IMR-90 (cell line): ENCODE results near the gene DMXL1. TPM values are rescaled to one million over a fixed set of nuclear protein-coding genes. Genes with fewer than 3 reads are reported as not detected.

ENCODE experiments used
- ATAC-seq: fragments of 200-7000 bp; cut with Tn5 transposase; 2 replicates; pipeline ENCODE4 v1.9.1; 2020; ENCODE audit warnings: low read depth, mild to moderate bottlenecking, moderate library complexity
- BruUV-seq: library from RNA; stranded (reverse); fragments of 400-500 nt; replicated peaks from 2 replicates; lab custom pipeline; 2021; lab: Mats Ljungman, UMichigan
- CTCF ChIA-PET: fragments of 300-600 bp; formaldehyde crosslinking; extraction: SDS; loops from one replicate; lab custom pipeline; 2021; ENCODE audit warnings: antibody characterized with exemption; lab: Yijun Ruan, JAX
- POLR2A ChIA-PET: fragments of 300-600 bp; sonication (Branson Sonifier 250); formaldehyde crosslinking; loops from one replicate; lab custom pipeline; 2022; ENCODE audit warnings: antibody characterized with exemption; ENCODE audit not compliant: unreplicated experiment; lab: Charles Lee
- DNase-seq: peaks from one replicate; pipeline ENCODE4 v3.0.0; 2013
- H2AFZ ChIP-seq: replicated peaks from 2 replicates; pipeline ENCODE3; 2013; ENCODE audit warnings: low read length, mild to moderate bottlenecking; ENCODE audit not compliant: poor library complexity
- H2AK5ac ChIP-seq: 2 replicates; pipeline ENCODE4 v1.6.1; 2013; ENCODE audit warnings: low read depth, low read length, inconsistent platforms
- H2AK9ac ChIP-seq: replicated peaks from 2 replicates; pipeline ENCODE3; 2013; ENCODE audit warnings: mild to moderate bottlenecking, low read depth, low read length, moderate library complexity; ENCODE audit not compliant: poor library complexity
- H2BK120ac ChIP-seq: 2 replicates; pipeline ENCODE4 v1.6.1; 2013; ENCODE audit warnings: low read depth, low read length, inconsistent platforms
- H2BK15ac ChIP-seq: 3 replicates; pipeline ENCODE4 v1.6.1; 2013; ENCODE audit warnings: low read depth, low read length, inconsistent platforms
- H2BK20ac ChIP-seq: 2 replicates; pipeline ENCODE4 v1.6.1; 2013; ENCODE audit warnings: low read depth, mild to moderate bottlenecking, inconsistent platforms, low read length, moderate library complexity
- H2BK5ac ChIP-seq: 2 replicates; pipeline ENCODE4 v1.6.1; 2013; ENCODE audit warnings: mild to moderate bottlenecking, low read depth, low read length, inconsistent platforms; ENCODE audit not compliant: poor library complexity, severe bottlenecking
- H3K14ac ChIP-seq: replicated peaks from 2 replicates; pipeline ENCODE4 v1.6.1; 2013; ENCODE audit warnings: low read depth, low read length, inconsistent platforms
- H3K18ac ChIP-seq: 2 replicates; pipeline ENCODE4 v1.6.1; 2013; ENCODE audit warnings: low read depth, low read length, control low read depth
- H3K23ac ChIP-seq: 2 replicates; pipeline ENCODE4 v1.6.1; 2013; ENCODE audit warnings: low read depth, low read length, inconsistent platforms
- H3K27ac ChIP-seq: 2 replicates; pipeline ENCODE4 v1.5.1; 2013; ENCODE audit warnings: mild to moderate bottlenecking, control low read depth, low read length; ENCODE audit not compliant: insufficient read depth
- H3K27me3 ChIP-seq: 2 replicates; pipeline ENCODE4 v1.6.1; 2013; ENCODE audit warnings: low read length; ENCODE audit not compliant: control insufficient read depth, insufficient read depth
- H3K36me3 ChIP-seq: 2 replicates; pipeline ENCODE4 v1.6.1; 2013; ENCODE audit warnings: low read length, mixed read lengths; ENCODE audit not compliant: control insufficient read depth, insufficient read depth
- H3K4ac ChIP-seq: 2 replicates; pipeline ENCODE4 v1.6.1; 2013; ENCODE audit warnings: low read depth, low read length, inconsistent platforms
- H3K4me1 ChIP-seq: 2 replicates; pipeline ENCODE4 v1.6.1; 2013; ENCODE audit warnings: low read length, mixed read lengths; ENCODE audit not compliant: control insufficient read depth, insufficient read depth
- H3K4me2 ChIP-seq: 2 replicates; pipeline ENCODE4 v1.6.1; 2013; ENCODE audit warnings: low read depth, mild to moderate bottlenecking, control low read depth, low read length, moderate library complexity
- H3K4me3 ChIP-seq: 2 replicates; pipeline ENCODE4 v1.5.1; 2013; ENCODE audit warnings: low read depth, mild to moderate bottlenecking, control low read depth, low read length, moderate library complexity; ENCODE audit not compliant: insufficient read depth
- H3K56ac ChIP-seq: 2 replicates; pipeline ENCODE4 v1.6.1; 2013; ENCODE audit warnings: low read length, inconsistent platforms; ENCODE audit not compliant: insufficient read depth; ENCODE audit errors: extremely low read depth
- H3K79me1 ChIP-seq, 2 experiments: 2 replicates each; pipeline ENCODE4 v1.6.1; 2013; ENCODE audit warnings: low read length in 2 of 2, inconsistent platforms in 1 of 2, low read depth in 1 of 2
- H3K9ac ChIP-seq: 2 replicates; pipeline ENCODE4 v1.6.1; 2013; ENCODE audit warnings: low read depth, low read length, control low read depth
- H3K9me1 ChIP-seq: 2 replicates; pipeline ENCODE4 v1.6.1; 2013; ENCODE audit warnings: low read length, inconsistent platforms; ENCODE audit not compliant: insufficient read depth
- H3K9me3 ChIP-seq: 2 replicates; pipeline ENCODE4 v1.6.1; 2013; ENCODE audit warnings: low read length; ENCODE audit not compliant: control insufficient read depth, insufficient read depth
- H4K20me1 ChIP-seq: 2 replicates; pipeline ENCODE4 v1.6.1; 2013; ENCODE audit warnings: low read length, inconsistent platforms; ENCODE audit not compliant: insufficient read depth
- H4K5ac ChIP-seq: 2 replicates; pipeline ENCODE4 v1.6.1; 2013; ENCODE audit warnings: mild to moderate bottlenecking, low read depth, low read length, control low read depth
- H4K8ac ChIP-seq, 2 experiments: 2 replicates each; pipeline ENCODE4 v1.6.1; 2013; ENCODE audit warnings: low read depth in 2 of 2, low read length in 2 of 2, control low read depth in 1 of 2, inconsistent platforms in 1 of 2
- H4K91ac ChIP-seq: 2 replicates; pipeline ENCODE4 v1.6.1; 2013; ENCODE audit warnings: low read depth, low read length, inconsistent platforms; ENCODE audit not compliant: insufficient read depth
- CEBPB ChIP-seq: IDR thresholded peaks from 2 replicates; pipeline ENCODE4 v1.6.1; 2012; ENCODE audit warnings: low read depth, low read length, improper control_type of control experiment
- CHD1 ChIP-seq: IDR thresholded peaks from 2 replicates; pipeline ENCODE4 v1.6.1; 2012; ENCODE audit warnings: low read depth, low read length, improper control_type of control experiment
- FOS ChIP-seq: fragments of 150-350 bp; IDR thresholded peaks from 2 replicates; pipeline ENCODE4 v1.6.1; 2016; ENCODE audit warnings: low read depth, low read length
- MAFK ChIP-seq: IDR thresholded peaks from 2 replicates; pipeline ENCODE4 v1.6.1; 2012; ENCODE audit warnings: low read depth, low read length, improper control_type of control experiment
- MAZ ChIP-seq: IDR thresholded peaks from 2 replicates; pipeline ENCODE4 v1.6.1; 2012; ENCODE audit warnings: low read depth, mild to moderate bottlenecking, low read length, improper control_type of control experiment, moderate library complexity, borderline replicate concordance
- NFE2L2 ChIP-seq: fragments of 150-350 bp; IDR thresholded peaks from 2 replicates; pipeline ENCODE4 v1.6.1; 2016; ENCODE audit warnings: low read depth, mild to moderate bottlenecking, low read length
- POLR2A ChIP-seq: IDR thresholded peaks from 2 replicates; pipeline ENCODE4 v1.6.1; 2012; ENCODE audit warnings: mild to moderate bottlenecking, low read depth, low read length
- WGBS, 2 experiments: methylation state at CpG; one replicate each; pipeline versions ENCODE4 v1.1.5 to v1.1.7; 2013; ENCODE audit warnings: missing lambda C conversion rate in 2 of 2; ENCODE audit not compliant: insufficient read length in 1 of 2; ENCODE audit errors: extremely low coverage in 2 of 2; 5-methylcytosine and 5-hydroxymethylcytosine counted together
- dilution Hi-C: fragments of 300-500 bp; cut with HindIII; formaldehyde crosslinking; loops from one replicate; pipeline ENCODE4 v1.14.3; 2018; ENCODE audit warnings: low sequenced_read_pairs; ENCODE audit not compliant: unreplicated experiment
- in situ Hi-C: fragments of 300-500 bp; cut with MboI; formaldehyde crosslinking; loops from 3 replicates; pipeline ENCODE4 v1.14.3; 2019; ENCODE audit warnings: low sequenced_read_pairs, inconsistent platforms, mixed read lengths
- intact Hi-C: fragments of 100-400 bp; cut with micrococcal nuclease; formaldehyde crosslinking; loops from 2 replicates; pipeline ENCODE4 v1.10.0; 2022
- polyA plus RNA-seq, 3 experiments: library from polyadenylated mRNA; depleted of rRNA; stranded (reverse); fragments of >200 nt; gene quantifications; 2 replicates each; pipeline ENCODE4 v1.2.3, GENCODE V29; 2012; ENCODE audit warnings: low replicate concordance in 1 of 3
- total RNA-seq: library from RNA; depleted of rRNA; stranded (reverse); fragments of >200 nt; gene quantifications from 2 replicates; pipeline ENCODE4 v1.2.3, GENCODE V29; 2012
- TF ChIP-seq, protein P1 (sequence below): fragments of 150-350 bp; IDR thresholded peaks from 2 replicates; pipeline ENCODE4 v1.6.1; 2016; ENCODE audit warnings: low read depth, mild to moderate bottlenecking, low read length, moderate library complexity, borderline replicate concordance

DMXL1 gene
- total and polyA plus RNA-seq, 2 of the 4 experiments (the other 2 are of a cell fraction) = 8.1 to 21.5 TPM

DNA sequence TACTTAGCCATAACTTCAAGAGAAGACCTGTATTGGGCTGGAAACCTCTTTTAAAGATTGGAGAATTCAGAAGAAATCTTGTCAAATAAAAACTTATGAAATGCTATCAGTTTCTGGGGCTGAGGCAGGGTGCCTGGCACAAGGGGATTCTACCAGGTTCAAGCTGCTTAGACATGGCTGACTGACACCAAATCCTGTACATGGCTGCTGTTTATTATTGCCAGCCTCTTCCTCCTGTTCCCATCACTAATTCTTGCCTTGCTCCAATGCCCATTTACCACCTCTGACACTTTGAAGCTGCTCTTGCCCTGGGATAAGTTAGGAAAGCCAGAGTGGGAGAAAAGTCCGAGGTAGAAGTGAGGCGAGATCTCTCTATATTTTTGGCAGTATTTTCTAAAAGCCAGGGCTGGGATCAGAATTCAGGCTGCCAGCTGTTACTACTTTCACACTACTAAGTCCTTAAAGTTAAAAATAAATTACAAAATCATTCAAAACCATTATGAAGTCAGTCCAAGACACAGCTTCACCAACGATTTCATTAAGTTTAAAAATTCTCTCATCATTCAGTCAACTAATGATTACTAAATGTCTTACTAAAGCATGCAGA lies 218.7 kb downstream of the DMXL1 start (continued):
- TF ChIP-seq MAZ = no peak

DNA sequence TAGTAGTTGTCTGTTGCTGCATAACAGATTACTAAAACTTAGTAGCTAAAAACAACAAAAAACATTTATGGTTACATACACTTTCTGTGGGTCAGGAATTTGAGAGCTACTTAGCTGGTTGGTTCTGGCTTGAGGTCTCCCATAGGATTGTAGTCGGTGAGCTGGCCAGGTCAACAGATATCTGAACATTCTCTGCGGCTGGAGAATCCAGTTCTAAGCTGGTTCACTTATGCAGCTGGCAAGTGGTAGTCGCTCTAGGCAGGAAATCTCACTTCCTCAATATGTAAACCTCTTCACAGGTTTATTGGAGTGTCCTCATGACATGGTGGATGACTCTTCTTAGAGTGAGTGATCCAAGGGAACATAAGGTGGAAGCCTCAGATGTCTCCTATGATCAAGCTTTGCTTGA lies 219.3 kb downstream of the DMXL1 start:
- Histone ChIP-seq H2AK9ac (no peak overlapping the region), H3K9ac (no peak overlapping the region), H3K14ac (no peak overlapping the region; the same call in 1 of the 2 replicates), H4K91ac (no peak overlapping the region), H4K5ac (no peak overlapping the region), H3K9me1 (peaks cover 5% of the 10 kb centered on the region), H2BK120ac (no peak overlapping the region), H3K56ac (no peak overlapping the region), H4K20me1 (no peaks in the 10 kb centered on the region), H3K9me3 (no peaks in the 10 kb centered on the region), H2AK5ac (no peak overlapping the region), H3K18ac (no peak overlapping the region), H2BK5ac (no peak overlapping the region), H3K27me3 (no peaks in the 10 kb centered on the region), H3K23ac (no peak overlapping the region), H2BK20ac (no peak overlapping the region; the same call in 1 of the 2 replicates), H2BK15ac (no peak overlapping the region), H3K27ac (no peak overlapping the region), H3K79me1 (peaks cover 17 to 31% of the 10 kb centered on the region in 2 experiments; a peak in 3 of 4 replicates), H3K4me1 (peaks cover 13% of the 10 kb centered on the region), H2AFZ (no peak overlapping the region), H3K36me3 (no peaks in the 10 kb centered on the region), H4K8ac (no peak overlapping the region), H3K4ac (no peak overlapping the region), H3K4me2 (no peak overlapping the region), H3K4me3 (no peak overlapping the region)
- TF ChIP-seq MAFK (no peak), POLR2A (no peak), FOS (no peak), CEBPB (no peak), CHD1 (no peak), NFE2L2 (no peak)
- TF ChIP-seq, protein P1, sequence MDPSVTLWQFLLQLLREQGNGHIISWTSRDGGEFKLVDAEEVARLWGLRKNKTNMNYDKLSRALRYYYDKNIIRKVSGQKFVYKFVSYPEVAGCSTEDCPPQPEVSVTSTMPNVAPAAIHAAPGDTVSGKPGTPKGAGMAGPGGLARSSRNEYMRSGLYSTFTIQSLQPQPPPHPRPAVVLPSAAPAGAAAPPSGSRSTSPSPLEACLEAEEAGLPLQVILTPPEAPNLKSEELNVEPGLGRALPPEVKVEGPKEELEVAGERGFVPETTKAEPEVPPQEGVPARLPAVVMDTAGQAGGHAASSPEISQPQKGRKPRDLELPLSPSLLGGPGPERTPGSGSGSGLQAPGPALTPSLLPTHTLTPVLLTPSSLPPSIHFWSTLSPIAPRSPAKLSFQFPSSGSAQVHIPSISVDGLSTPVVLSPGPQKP = no peak
- WGBS, 2 experiments = no CpG with 5 or more reads among the region's 3 CpGs
- dilution Hi-C loops (no loop called here), intact Hi-C loops (no loop called here), in situ Hi-C loops (no loop called here)
- BruUV-seq = no TSS peak
- ATAC-seq = peak; percentile 30
- ChIA-PET POLR2A (no interaction called here), CTCF (no interaction called here)
- DNase-seq = peak; percentile 18
